ENCODE measurements around the gene DACT2.

DACT2 gene

GRCh38 chr6:168349718-168350210 lies 30.2 kb upstream of the DACT2 start:
- DNase-seq (ENCODE audit: low read depth in 2 of 2), result no peak
- H3K4me3 ChIP-seq (replicated peaks in 1 of 2; ENCODE audit: low read depth in 2 of 2, low read length in 2 of 2), result no peak overlapping the region
- TF ChIP-seq CTCF (IDR thresholded peaks at IDR 0.05; ENCODE audit: low read depth, low read length), result no peak

- no peak overlapping the region for H3K4me3 ChIP-seq (replicated peaks in 1 of 2; ENCODE audit: low read depth in 2 of 2, low read length in 2 of 2)
- no peak for TF ChIP-seq CTCF (IDR thresholded peaks at IDR 0.05; ENCODE audit: low read depth, low read length)
- DNase-seq (ENCODE audit: low read depth in 2 of 2), result no peak
Observed at GRCh38 chr6:168348186-168348585, 28.6 kb upstream of the DACT2 start.

- H3K4me3 ChIP-seq (replicated peaks in 1 of 2; ENCODE audit: low read depth in 2 of 2, low read length in 2 of 2), result no peak overlapping the region
- DNase-seq (ENCODE audit: low read depth in 2 of 2), result no peak
- TF ChIP-seq CTCF (IDR thresholded peaks at IDR 0.05; ENCODE audit: low read depth, low read length), result no peak
Observed at GRCh38 chr6:168347615-168348014, 28.0 kb upstream of the DACT2 start.

- no peak overlapping the region for H3K4me3 ChIP-seq (replicated peaks in 1 of 2; ENCODE audit: low read depth in 2 of 2, low read length in 2 of 2)
- no peak for DNase-seq (ENCODE audit: low read depth in 2 of 2)
- TF ChIP-seq CTCF (IDR thresholded peaks at IDR 0.05; ENCODE audit: low read depth, low read length), result no peak
Observed at GRCh38 chr6:168347053-168347452, 27.5 kb upstream of the DACT2 start.

- DNase-seq (ENCODE audit: low read depth in 2 of 2), result no peak
- no peak overlapping the region for H3K4me3 ChIP-seq (replicated peaks in 1 of 2; ENCODE audit: low read depth in 2 of 2, low read length in 2 of 2)
- no peak for TF ChIP-seq CTCF (IDR thresholded peaks at IDR 0.05; ENCODE audit: low read depth, low read length)
Observed at GRCh38 chr6:168345896-168346754, 26.5 kb upstream of the DACT2 start.

GRCh38 chr6:168345266-168345665 lies 25.7 kb upstream of the DACT2 start:
- no peak for TF ChIP-seq CTCF (IDR thresholded peaks at IDR 0.05; ENCODE audit: low read depth, low read length)
- H3K4me3 ChIP-seq (replicated peaks in 1 of 2; ENCODE audit: low read depth in 2 of 2, low read length in 2 of 2), result no peak overlapping the region
- no peak for DNase-seq (ENCODE audit: low read depth in 2 of 2)
